HepG2 (cell line): ENCODE measurements around the gene MUC4. TPM values are rescaled to one million over a fixed set of nuclear protein-coding genes. Genes with fewer than 3 reads are reported as not detected.

Source experiments
- ATAC-seq: fragments of 200-7000 bp; cut with Tn5 transposase; 3 replicates; pipeline ENCODE4 v1.9.1; 2020; ENCODE audit warnings: mild to moderate bottlenecking, moderate library complexity
- BruUV-seq: library from RNA; stranded (reverse); fragments of 400-500 nt; replicated peaks from 2 replicates; lab custom pipeline; 2021; lab: Mats Ljungman, UMichigan
- CTCF ChIA-PET: fragments of 300-600 bp; formaldehyde crosslinking; extraction: SDS; loops from one replicate; lab custom pipeline; 2021; ENCODE audit warnings: low total read pairs, inconsistent platforms, low intra/inter-chr PET ratio; lab: Yijun Ruan, JAX
- POLR2A ChIA-PET: fragments of 350-600 bp; sonication (Branson Sonifier 250); formaldehyde crosslinking; loops from one replicate; lab custom pipeline; 2020; ENCODE audit warnings: antibody characterized with exemption, inconsistent platforms; lab: Yijun Ruan, JAX
- DNase-seq: peaks from one replicate; pipeline ENCODE4 v3.0.0-alpha.2; 2015; ENCODE audit warnings: low spot score
- FAIRE-seq: peaks from 3 replicates; lab custom pipeline; 2011; peaks lifted over from hg19 to GRCh38; lab: Jason Lieb, UNC
- H2AFZ ChIP-seq: one replicate; pipeline ENCODE4 v1.6.1; 2011; ENCODE audit warnings: low read length, inconsistent platforms
- H3K27ac ChIP-seq: fragments of 300-600 bp; 3 replicates; pipeline ENCODE4 v1.8.0; 2011; ENCODE audit warnings: mixed run types, mild to moderate bottlenecking, mixed read lengths, low read length, inconsistent platforms; ENCODE audit not compliant: insufficient read depth; ENCODE audit errors: extremely low read length
- H3K27me3 ChIP-seq, 2 experiments: fragments of 200-600 bp in 1 of 2; 2 replicates in 1 of 2; 3 replicates in 1 of 2; pipeline versions ENCODE4 v1.6.0 to v1.8.0; 2011; ENCODE audit warnings: low read length in 2 of 2, mild to moderate bottlenecking in 2 of 2, moderate library complexity in 2 of 2, inconsistent platforms in 1 of 2; ENCODE audit not compliant: insufficient read depth in 2 of 2, control insufficient read depth in 1 of 2
- H3K36me3 ChIP-seq, 2 experiments: fragments of 200-600 bp in 1 of 2; replicated peaks in 1 of 2; 2 replicates in 1 of 2; 3 replicates in 1 of 2; pipeline versions ENCODE4 v1.5.1 to v1.8.0; 2011; ENCODE audit warnings: low read length in 2 of 2, inconsistent platforms in 1 of 2; ENCODE audit not compliant: insufficient read depth in 2 of 2, control insufficient read depth in 1 of 2
- H3K4me1 ChIP-seq: 2 replicates; pipeline ENCODE4 v1.5.1; 2012; ENCODE audit warnings: low read length, inconsistent platforms; ENCODE audit not compliant: insufficient read depth
- H3K4me2 ChIP-seq: 2 replicates; pipeline ENCODE4 v1.6.0; 2011; ENCODE audit warnings: low read depth, low read length, inconsistent platforms
- H3K4me3 ChIP-seq, 3 experiments: fragments of 200-600 bp in 1 of 3; sonication (generic), shearing (Covaris generic) in 1 of 3; replicated peaks in 1 of 3; 2 replicates each; pipeline ENCODE4 v1.5.1; 2011 to 2016; ENCODE audit warnings: low read length in 3 of 3, inconsistent platforms in 2 of 3, low read depth in 2 of 3, mild to moderate bottlenecking in 2 of 3, control low read depth in 1 of 3, mixed read lengths in 1 of 3; ENCODE audit not compliant: insufficient read depth in 1 of 3
- H3K79me2 ChIP-seq: one replicate; pipeline ENCODE4 v1.6.1; 2011; ENCODE audit warnings: low read length, inconsistent platforms; ENCODE audit not compliant: insufficient read depth
- H3K9ac ChIP-seq: 2 replicates; pipeline ENCODE4 v1.6.0; 2011; ENCODE audit warnings: mild to moderate bottlenecking, low read depth, low read length, inconsistent platforms; ENCODE audit not compliant: insufficient read depth
- H3K9me3 ChIP-seq: 2 replicates; pipeline ENCODE4 v1.5.1; 2012; ENCODE audit warnings: mild to moderate bottlenecking, low read length
- H4K20me1 ChIP-seq: 2 replicates; pipeline ENCODE4 v1.6.0; 2011; ENCODE audit warnings: inconsistent platforms, mild to moderate bottlenecking, low read length, moderate library complexity; ENCODE audit not compliant: insufficient read depth
- E2F5 ChIP-seq: sonication (generic); formaldehyde crosslinking; conservative IDR thresholded peaks from 2 replicates; pipeline ENCODE4 v1.4.0; 2020; ENCODE audit warnings: missing genetic modification reagents
- RARA ChIP-seq: IDR thresholded peaks from 2 replicates; pipeline ENCODE4 v1.6.1; 2016; ENCODE audit warnings: missing genetic modification reagents, missing compliant biosample characterization
- TCF7 ChIP-seq: sonication (generic); IDR thresholded peaks from 2 replicates; pipeline ENCODE4 v1.6.1; 2016; ENCODE audit warnings: antibody characterized with exemption, low read depth
- TEAD2 ChIP-seq: sonication (generic); formaldehyde crosslinking; IDR thresholded peaks from 2 replicates; pipeline ENCODE4 v1.9.0; 2021; ENCODE audit warnings: missing genetic modification reagents
- TSC22D2 ChIP-seq: sonication (generic); formaldehyde crosslinking; IDR thresholded peaks from 2 replicates; pipeline ENCODE4 v1.5.1; 2020; ENCODE audit warnings: missing genetic modification reagents, mild to moderate bottlenecking, borderline replicate concordance
- YY1 ChIP-seq: IDR thresholded peaks from 2 replicates; pipeline ENCODE4 v1.6.1; 2011; ENCODE audit warnings: low read length, low read depth, moderate library complexity, mild to moderate bottlenecking; ENCODE audit not compliant: insufficient read depth, insufficient replicate concordance
- ZBTB20 ChIP-seq: sonication (generic); formaldehyde crosslinking; IDR thresholded peaks from 2 replicates; pipeline ENCODE4 v1.8.1; 2023; ENCODE audit warnings: missing genetic modification reagents, low read depth, mild to moderate bottlenecking, borderline replicate concordance
- ZBTB40 ChIP-seq, 2 experiments: fragments of 450-650 bp in 1 of 2; sonication (generic) in 1 of 2; formaldehyde crosslinking in 1 of 2; IDR thresholded peaks; 2 replicates each; pipeline versions ENCODE4 v1.6.1 to v1.8.0; 2016 to 2022; ENCODE audit warnings: antibody characterized with exemption in 1 of 2, mild to moderate bottlenecking in 1 of 2, missing genetic modification reagents in 1 of 2
- ZNF280B ChIP-seq: sonication (generic); formaldehyde crosslinking; IDR thresholded peaks from 2 replicates; pipeline ENCODE4 v1.5.0; 2020; ENCODE audit warnings: missing genetic modification reagents, mild to moderate bottlenecking, borderline replicate concordance
- ZNF446 ChIP-seq: sonication (generic); formaldehyde crosslinking; IDR thresholded peaks from 2 replicates; pipeline ENCODE4 v1.5.0; 2020; ENCODE audit warnings: mild to moderate bottlenecking, missing genetic modification reagents
- ZNF496 ChIP-seq: sonication (generic); formaldehyde crosslinking; IDR thresholded peaks from 2 replicates; pipeline ENCODE4 v1.8.1; 2023; ENCODE audit warnings: mild to moderate bottlenecking, moderate library complexity, missing genetic modification reagents; ENCODE audit not compliant: insufficient replicate concordance
- ZSCAN25 ChIP-seq: sonication (generic); formaldehyde crosslinking; IDR thresholded peaks from 2 replicates; pipeline ENCODE4 v1.8.0; 2022; ENCODE audit warnings: mild to moderate bottlenecking, missing genetic modification reagents
- WGBS: methylation state at CpG from one replicate; pipeline ENCODE4 v1.1.6; 2017; ENCODE audit warnings: low lambda C conversion rate; 5-methylcytosine and 5-hydroxymethylcytosine counted together
- in situ Hi-C: cut with HindIII; loops from 2 replicates; pipeline ENCODE4 v1.10.0; 2017; ENCODE audit warnings: low pct_unique_long_range_greater_than_20kb; ENCODE audit not compliant: extremely low pct_ligation_motif_present
- intact Hi-C: fragments of 100-400 bp; cut with micrococcal nuclease; formaldehyde crosslinking; loops from one replicate; pipeline ENCODE4 v1.10.0; 2022; ENCODE audit not compliant: unreplicated experiment
- polyA plus RNA-seq, 8 experiments: library from polyadenylated mRNA; depleted of rRNA in 3 of 8; stranded (reverse) in 7 of 8; unstranded in 1 of 8; fragments of >200 nt; fragmentation: Illumina TruSeq in 4 of 8; extraction: Trizol in 4 of 8; gene quantifications; 2 replicates each; pipeline versions ENCODE4 v1.2.1 to v1.2.3, GENCODE V29; 2011 to 2016; ENCODE audit warnings: low read depth in 4 of 8, missing spikeins in 1 of 8, mixed read lengths in 1 of 8; ENCODE audit not compliant: insufficient read depth in 1 of 8
- total RNA-seq, 5 experiments: library from RNA; depleted of rRNA; stranded (reverse); fragments of >200 nt; fragmentation: Illumina TruSeq; extraction: Trizol; gene quantifications; 2 replicates each; pipeline ENCODE4 v1.2.3, GENCODE V29; 2016; ENCODE audit warnings: low read depth in 1 of 5

MUC4 gene
- total and polyA plus RNA-seq, 2 of the 13 experiments (the other 11 are each of a cell fraction or from before 2014, with no cell fraction given): not detected

- 22% methylated on average over 5 of the region's 30 CpGs for WGBS
- CTCF ChIA-PET: no interaction called here
- Histone ChIP-seq H3K4me2 (no peak overlapping the region), H3K9ac (no peak overlapping the region), H3K27me3 (peaks cover 9 to 34% of the 10 kb centered on the region in 2 experiments), H3K4me3 (no peak overlapping the region), H3K79me2 (no peaks in the 10 kb centered on the region), H3K4me1 (peaks cover 5% of the 10 kb centered on the region), H3K36me3 (no peaks in the 10 kb centered on the region), H3K9me3 (no peaks in the 10 kb centered on the region), H3K27ac (no peak overlapping the region), H2AFZ (no peak overlapping the region), H4K20me1 (no peaks in the 10 kb centered on the region)
- DNase-seq: no peak
- no peak for ATAC-seq
- POLR2A ChIA-PET: no interaction called here
- no TSS peak for BruUV-seq
- in situ Hi-C loops: no loop called here
- FAIRE-seq: no peak
- intact Hi-C loops: no loop called here
- TF ChIP-seq ZBTB20 (CRISPR knock-in tag) (no peak), TSC22D2 (CRISPR knock-in tag) (no peak), TEAD2 (no peak), ZNF446 (CRISPR knock-in tag) (no peak), ZNF496 (CRISPR knock-in tag) (no peak), E2F5 (CRISPR knock-in tag) (no peak), ZSCAN25 (no peak), RARA (no peak), ZBTB40 (IDR thresholded peaks at IDR 0.05) (no peak), ZBTB40 (CRISPR knock-in tag; IDR thresholded peaks at IDR 0.05) (no peak), YY1 (no peak), TCF7 (no peak), ZNF280B (CRISPR knock-in tag) (no peak)
Observed at GRCh38 chr3:195750797-195751520, 60.8 kb downstream of the MUC4 start.
